GM12865 (cell line): ENCODE results near the gene CATSPER1.

ENCODE experiments used
- DNase-seq: peaks from one replicate; pipeline ENCODE4 v3.0.0; 2010; ENCODE audit warnings: low read depth
- H3K4me3 ChIP-seq: 2 replicates; pipeline ENCODE4 v1.5.1; 2011; ENCODE audit warnings: mild to moderate bottlenecking, low read depth, low read length, control low read depth
- CTCF ChIP-seq: IDR thresholded peaks from 2 replicates; pipeline ENCODE4 v1.5.1; 2011; ENCODE audit warnings: low read length, control low read depth, low read depth, inconsistent platforms; ENCODE audit not compliant: insufficient read depth; ENCODE audit errors: missing control alignments

The CATSPER1 gene

GRCh38 chr11:66046901-66047300 is 20.6 kb upstream of the CATSPER1 start:
- no peak overlapping the region for H3K4me3 ChIP-seq
- DNase-seq, result no peak
- TF ChIP-seq CTCF, result no peak

- peak; percentile 90 for DNase-seq
- peak; percentile 94 for TF ChIP-seq CTCF
- no peak overlapping the region for H3K4me3 ChIP-seq
These were observed 18.9 kb upstream of the CATSPER1 start for GRCh38 chr11:66045177-66045639.

- TF ChIP-seq CTCF, result no peak
- DNase-seq, result no peak
- no peak overlapping the region for H3K4me3 ChIP-seq
These were observed 18.5 kb upstream of the CATSPER1 start for GRCh38 chr11:66044757-66045156.

GRCh38 chr11:66042996-66043906 is 17.0 kb upstream of the CATSPER1 start:
- H3K4me3 ChIP-seq, result no peak overlapping the region
- TF ChIP-seq CTCF, result no peak
- no peak for DNase-seq

GRCh38 chr11:66042227-66042995 is 16.1 kb upstream of the CATSPER1 start:
- no peak for DNase-seq
- no peak for TF ChIP-seq CTCF
- no peak overlapping the region for H3K4me3 ChIP-seq

GRCh38 chr11:66039765-66040164 is 13.5 kb upstream of the CATSPER1 start:
- TF ChIP-seq CTCF, result no peak
- no peak for DNase-seq
- no peak overlapping the region for H3K4me3 ChIP-seq
